Limb (tissue), 2 donors: ENCODE measurements around the gene ADH4.
A peak's percentile ranks its signal among the peaks of the same experiment; 100 is the strongest.
"Not testable (repeated sequence)": the region's sequence is repeated elsewhere in the genome, so short reads cannot be mapped to it uniquely, and the experiment has no call there.

Experiments used
- DNase-seq, 2 donors: peaks; one replicate each; pipeline ENCODE4 v3.0.0-alpha.2; 2016; ENCODE audit errors: extremely low spot score in 2 of 2

The ADH4 gene

DNA sequence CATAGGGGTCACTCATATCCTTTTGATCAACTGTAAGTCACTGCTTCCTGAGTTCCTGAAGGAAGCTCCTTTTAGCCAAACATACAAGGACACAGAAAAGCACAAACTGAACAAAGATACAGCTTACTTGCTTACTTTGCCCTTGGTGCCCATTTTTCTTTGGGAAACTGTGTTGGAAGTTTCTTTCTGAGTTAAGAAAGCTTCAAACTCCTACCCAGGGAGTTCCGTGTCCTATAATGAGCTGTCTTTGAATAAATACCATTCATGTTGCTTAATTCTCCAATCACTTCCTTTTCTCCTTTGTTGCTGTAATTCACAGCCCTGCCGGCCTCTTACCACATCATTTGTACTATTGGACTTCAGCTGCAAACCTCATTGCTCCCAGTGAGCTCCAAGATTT is at the start of gene ADH4:
ADH4 (minus strand) TSS at position 228 of the 400 bp plus-strand sequence; CDS start at position 153, 75 bp downstream.
- no peak for DNase-seq

DNA sequence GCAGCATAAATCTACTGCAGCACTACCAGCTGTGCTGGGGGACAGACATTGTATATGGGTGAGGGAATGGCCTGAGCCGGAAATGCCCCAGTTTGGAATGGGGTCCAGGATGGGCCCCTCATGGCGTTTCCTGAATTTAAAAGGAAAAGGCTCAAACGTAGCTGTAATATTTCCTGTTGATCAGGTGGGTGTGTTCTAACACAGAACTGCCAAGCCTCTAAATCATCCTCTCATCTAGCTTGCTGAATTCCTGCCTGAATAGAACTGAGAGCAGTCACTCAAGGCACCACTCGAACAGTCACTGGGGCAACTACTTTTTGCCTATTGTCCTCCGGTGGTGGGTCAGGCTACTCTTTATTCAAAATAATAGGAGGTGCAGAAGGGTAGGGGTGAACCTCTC is 46.2 kb upstream of the ADH4 start:
- no peak for DNase-seq

DNA sequence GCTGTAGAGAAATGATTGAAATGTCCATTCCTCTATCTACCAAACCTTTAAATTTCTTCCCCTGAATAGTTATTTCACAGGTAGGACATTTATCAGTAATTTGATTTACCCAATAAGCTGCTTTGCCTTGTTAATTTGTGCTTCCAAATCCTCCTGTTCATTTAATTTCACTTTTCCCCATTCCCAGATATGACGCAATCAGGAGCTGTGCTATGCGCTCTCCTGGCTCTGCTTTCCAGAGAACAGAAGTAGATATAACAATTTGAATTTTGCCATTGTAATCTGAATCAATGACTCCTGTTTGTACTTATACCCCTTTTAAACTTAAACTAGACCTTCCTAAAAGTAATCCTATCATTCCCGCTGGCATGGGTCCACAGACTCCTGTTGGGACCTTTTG is 45.8 kb upstream of the ADH4 start:
- not testable (repeated sequence) for DNase-seq

DNA sequence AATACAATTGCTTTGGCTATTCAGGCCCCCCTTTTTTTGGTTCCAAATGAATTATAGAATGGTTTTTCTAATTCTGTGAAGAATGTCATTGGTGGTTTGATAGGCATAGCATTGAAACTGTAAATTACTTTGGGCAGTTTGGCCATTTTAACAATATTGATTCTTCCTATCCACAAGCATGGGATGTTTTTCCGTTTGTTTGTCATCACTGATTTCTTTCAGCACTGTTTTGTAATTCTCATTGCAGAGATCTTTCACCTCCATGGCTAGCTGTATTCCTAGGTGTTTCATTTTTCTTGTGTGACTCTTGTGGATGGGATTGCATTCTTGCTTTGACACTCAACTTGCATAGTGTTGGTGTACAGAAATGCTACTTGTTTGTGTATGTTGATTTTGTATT is 41.9 kb upstream of the ADH4 start:
- no peak for DNase-seq

DNA sequence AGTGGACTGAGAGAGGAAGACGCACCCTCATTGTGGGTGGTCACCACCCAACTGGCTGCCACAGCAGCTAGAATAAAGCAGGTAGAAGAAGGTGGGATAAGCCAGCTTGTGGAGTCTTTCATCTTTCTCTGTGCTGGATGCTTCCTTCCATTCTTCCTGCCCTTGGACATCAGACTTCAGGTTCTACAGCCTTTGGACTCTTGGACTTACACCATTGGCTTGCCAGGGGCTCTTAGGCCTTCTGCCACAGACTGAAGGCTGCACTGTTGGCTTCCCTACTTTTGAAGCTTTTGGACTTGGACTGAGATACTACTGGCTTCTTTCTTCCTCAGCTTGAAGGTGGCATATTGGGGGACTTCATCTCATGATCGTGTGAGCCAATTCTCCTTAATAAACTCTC is 41.5 kb upstream of the ADH4 start:
- no peak for DNase-seq

DNA sequence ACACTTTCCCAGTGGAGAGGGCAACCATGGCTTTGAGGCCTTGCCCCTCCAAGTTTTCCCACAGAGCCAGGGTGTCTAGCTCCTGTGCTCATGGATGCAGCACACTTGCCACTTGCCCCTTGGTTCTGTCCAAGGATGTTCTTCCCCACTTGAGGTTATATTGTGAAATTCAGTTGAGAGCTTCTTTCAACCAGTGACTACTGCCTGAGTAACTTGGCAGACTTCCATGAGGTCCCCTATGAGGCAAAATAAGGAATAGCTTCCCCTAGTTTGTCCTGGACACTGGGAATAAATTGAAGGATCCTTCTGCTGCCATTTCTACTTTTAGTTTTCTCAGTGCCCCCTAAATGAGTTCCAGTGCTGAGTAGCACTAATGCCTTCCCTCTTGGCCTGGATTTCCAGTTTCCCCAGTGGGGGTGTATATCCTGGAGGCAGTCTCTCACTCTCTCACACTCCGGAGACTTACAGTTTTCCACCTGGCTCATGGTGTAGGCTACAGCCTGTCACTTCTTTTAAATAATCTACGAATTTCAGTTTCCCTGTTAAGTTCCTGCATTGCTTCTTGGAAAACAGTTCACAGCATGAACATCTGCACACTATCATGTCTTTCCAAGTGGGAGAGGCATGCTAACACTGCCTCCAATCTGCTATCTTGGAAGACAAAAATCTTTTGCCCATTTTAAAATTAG is 36.4 kb upstream of the ADH4 start:
- DNase-seq, result peak in 1 of 2 donors; percentile 13

DNA sequence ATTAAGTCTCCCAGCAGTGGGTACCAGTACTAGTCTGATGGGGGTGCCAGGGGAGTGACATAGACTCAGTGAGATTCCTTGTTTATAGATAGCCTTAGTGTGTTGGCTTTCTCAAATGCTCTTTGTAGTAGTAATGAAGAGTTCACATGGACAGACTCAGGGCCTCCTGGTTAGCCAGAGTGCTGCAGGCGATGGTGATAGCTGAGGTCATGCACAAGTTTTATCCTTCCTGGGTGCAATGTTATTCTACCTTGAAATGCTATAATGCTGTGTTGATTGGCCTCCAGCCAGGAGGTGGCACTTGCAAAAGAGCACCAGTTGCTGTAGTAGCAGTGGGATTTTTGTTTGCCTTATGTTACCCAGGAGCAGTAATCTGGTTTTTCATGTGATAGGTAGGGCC is 35.5 kb upstream of the ADH4 start:
- DNase-seq, result no peak

DNA sequence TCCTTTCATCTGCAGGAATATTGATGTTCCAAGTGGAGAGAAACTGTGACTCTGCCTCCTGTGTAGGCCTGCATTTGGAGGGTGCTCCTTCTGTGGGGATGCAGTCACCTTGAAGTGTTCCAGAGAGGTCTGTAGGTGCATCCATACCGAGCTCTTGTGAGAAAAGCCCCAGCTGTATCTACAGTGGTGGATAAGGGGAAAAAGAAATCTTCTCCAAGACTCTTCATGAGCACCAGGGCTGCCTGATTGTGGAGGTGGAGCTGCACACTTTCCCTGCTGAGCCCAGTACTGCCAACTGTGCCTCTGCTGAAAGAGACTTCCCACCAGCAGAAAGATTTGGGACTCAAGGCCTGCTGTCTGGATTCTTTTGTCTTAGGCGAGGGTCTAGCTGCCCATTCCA is 35.1 kb upstream of the ADH4 start:
- no peak for DNase-seq

DNA sequence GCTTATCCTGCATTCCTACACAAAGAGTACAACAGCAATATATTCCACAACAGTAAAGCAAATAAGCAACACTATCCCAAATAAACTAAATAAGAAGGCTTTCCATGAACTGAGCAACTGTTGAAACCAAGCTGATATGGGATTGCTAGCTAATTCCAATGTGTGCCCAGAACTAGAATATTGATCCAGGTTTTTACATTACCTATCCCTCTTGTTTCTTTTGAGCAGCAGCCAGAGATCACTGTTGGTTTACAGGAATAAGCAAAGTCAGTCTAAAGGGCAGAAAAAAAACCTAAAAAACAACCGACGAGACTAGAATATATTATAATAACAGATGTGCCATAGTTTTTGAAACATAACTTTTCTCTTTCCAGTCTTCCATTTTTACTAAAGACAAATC is 22.4 kb upstream of the ADH4 start:
- no peak for DNase-seq

DNA sequence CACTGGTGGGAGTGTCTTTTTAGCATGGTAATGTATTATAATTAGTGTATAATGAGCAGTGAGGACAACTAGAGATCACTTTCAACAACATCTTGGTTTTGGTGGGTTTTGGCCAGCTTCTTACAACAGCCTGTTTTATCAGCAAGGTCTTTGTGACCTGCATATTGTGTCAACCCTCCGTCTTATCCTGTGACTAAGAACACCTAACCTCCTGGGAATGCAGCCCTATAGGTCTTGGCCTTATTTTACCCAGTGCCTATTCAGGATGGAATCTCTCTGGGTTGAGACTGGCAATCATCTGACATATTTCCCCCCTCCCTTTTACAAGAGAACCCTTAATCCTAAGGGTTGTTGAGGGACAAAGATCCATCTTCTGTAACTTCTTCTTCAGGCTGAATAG is 21.9 kb upstream of the ADH4 start:
- no peak for DNase-seq

DNA sequence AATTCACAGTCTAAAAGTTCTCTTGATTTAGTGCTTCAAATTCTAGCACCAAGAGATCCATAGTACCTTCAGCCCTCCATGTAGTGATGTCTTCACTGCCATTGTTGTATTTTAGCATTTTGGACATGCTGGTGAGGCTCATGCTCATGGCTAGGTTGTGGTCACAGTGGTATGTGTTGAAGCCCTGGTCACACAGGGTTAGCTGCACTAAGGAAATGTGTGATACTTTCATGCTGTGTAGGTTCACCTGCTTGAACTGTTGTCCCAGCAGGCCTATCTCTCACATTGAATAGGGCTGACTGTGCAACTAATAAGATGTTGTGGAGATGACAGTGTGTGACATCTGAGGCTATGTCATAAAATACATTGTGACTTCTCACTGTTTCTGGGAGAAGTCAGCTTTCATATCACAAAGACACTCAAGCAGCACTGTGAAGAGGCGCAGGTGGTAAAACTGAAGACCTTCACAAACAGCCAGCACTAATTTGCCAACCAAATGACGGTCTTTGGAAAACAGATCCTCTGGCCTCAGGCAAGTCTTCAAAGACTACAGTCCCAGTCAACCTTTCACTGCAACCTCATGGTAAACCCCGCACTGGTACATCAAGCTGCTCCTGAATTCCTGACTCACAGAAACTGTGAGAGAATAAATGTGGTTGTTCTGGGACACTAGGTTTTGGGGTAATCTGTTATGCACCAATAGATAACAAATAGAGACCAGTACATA is 17.4 kb upstream of the ADH4 start:
- no peak for DNase-seq

DNA sequence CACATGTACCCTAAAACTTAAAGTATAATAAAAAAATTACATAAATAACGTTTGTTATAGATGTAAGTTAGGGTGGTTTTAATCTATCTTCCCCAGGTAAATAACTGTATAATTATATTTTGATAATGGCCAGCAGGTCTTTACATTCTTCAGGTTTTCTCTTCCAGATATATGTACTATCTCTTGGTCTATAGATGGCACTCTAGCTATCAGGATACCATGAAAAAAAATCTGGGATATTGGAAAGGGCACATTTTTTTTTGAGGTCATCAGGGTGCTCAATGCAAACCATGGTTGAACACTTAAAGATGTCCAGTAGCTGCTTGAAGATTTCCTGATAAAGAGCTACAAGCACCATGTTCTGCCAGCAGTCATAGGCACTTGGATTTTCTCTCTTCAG is 15.6 kb upstream of the ADH4 start:
- DNase-seq, result no peak

DNA sequence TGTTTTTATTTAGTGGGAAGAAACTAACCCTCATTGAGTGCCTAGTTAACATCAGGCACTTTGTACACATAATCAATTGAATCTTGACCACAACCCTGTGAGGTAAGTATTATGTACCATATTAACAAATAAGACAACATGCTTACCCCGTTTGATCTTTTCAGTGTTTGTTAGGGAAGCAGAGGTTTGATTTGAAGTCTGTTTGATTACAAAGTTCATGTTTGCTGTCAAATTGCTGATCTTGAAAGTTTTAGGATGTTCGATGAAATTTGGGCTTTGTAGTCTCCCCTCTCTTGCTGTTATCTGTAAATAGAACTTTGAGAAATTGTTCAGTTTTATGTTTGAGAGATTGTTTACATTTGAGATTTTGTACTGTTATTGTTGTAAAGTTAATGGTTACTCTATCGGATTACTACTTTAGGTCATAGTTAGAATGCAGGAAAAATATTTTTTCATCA is 13.4 kb upstream of the ADH4 start:
- no peak for DNase-seq

DNA sequence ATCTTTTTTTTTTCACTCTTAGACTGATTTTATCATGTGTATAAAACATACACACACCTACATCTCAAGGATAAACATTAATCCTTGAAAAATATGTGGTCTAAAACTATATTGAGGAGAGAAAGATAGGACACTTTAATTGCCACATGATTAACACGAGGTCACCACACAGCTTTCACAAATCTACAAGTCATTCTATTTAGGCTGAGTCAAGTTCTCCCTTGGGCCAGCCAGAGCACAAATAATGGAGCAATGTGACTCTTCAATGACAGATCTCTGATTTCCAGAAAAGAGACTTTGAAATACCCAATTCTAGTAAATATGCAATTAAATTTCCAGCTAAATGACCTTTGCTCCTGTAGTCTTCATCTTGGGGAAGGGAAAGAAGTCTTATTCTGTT is 12.9 kb upstream of the ADH4 start:
- DNase-seq, result no peak

DNA sequence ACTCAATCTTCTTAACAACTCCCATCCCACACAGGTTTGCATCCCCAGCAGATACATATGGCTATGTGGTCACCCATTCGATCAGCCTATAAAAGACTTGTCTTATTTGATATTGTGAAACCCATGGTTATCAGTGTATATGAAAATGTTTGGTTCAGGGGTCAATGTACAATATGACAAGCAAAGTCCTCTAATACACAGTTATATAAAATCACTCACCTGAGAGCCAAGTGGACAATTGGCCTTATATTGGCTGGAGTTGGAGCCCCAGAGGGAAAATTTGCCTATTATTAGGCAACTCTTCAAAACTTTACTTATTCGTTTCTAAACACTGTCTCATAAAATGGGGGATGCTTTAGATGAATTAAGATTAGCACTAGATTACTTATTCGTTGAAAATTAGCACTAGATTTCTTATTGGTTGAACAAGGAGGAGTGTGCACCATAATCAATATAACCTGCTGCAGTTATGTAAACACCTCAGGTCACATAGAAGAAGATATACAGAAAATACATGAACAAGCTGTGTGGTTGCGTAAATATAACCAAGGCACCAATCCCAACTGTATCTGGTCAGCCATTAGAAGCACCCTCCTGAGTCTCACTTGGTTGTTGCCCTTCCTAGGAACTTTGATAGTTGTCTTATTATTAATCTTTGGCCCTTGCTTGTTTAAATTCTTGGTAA is 10.7 kb upstream of the ADH4 start:
- no peak for DNase-seq

DNA sequence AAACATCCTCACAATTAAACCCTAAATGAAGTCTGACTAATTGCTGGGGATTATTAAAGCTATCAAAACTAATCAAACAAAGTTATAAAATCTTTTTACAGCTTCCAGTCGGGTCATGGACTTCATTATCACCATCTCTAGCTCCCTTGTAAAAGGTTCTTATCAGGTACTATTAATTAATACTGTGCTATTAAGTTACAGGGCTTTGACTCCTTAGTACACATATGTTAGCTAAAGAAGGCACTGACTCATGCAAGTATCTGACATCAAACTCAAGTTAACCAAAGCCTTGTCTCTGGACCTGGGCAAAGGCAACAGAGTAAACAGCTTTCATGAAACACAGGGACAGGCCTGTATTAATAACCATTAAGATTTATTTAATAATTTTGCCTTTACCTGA is 7.9 kb upstream of the ADH4 start:
- DNase-seq, result no peak

DNA sequence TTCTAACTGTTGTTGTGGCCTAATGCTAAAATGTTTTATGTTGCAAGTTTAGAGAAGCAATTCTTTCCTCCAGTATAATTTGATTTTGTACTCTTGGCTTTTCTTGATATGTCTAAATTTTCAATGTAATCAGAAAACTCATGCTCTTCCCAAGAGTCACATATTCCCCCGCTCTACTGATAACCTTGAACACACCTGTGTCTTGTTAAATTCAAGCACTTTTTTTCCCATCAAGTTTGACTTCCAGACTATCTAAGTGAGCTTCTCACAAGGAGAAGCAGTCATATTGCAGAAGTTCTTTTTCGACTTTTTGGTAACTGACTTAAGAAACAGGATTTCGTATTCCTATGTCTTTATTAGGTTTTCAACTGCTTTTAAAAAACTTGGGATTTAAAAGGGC is 7.4 kb upstream of the ADH4 start:
- no peak for DNase-seq

DNA sequence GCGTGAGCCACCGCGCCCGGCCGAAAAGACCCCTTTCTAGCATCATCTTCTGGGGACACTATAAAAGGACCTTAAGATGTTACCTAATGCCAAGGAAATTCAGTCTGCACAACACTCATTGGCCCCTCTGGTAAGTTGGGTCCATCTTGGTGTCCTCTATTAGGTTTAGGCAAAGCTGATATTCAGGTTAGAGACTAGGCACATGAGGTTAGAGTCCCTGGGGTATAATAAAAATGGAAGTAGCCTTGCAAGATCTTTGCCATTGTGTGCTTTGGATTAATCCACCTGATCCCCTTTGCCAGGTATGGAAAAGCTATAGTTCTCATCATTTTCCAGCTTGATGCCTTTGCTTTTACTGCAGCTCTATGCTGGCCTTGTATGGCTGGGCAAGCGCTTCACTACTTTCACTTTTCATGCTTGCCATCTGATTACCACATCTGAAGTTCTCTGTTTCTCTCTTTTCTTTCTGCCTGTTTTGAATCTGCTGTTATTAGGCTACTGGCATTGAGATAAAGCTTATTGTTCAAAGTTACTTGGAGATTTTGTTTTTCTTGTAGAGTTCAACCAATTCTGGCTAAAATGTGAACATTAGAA is 5.4 kb upstream of the ADH4 start:
- no peak for DNase-seq

DNA sequence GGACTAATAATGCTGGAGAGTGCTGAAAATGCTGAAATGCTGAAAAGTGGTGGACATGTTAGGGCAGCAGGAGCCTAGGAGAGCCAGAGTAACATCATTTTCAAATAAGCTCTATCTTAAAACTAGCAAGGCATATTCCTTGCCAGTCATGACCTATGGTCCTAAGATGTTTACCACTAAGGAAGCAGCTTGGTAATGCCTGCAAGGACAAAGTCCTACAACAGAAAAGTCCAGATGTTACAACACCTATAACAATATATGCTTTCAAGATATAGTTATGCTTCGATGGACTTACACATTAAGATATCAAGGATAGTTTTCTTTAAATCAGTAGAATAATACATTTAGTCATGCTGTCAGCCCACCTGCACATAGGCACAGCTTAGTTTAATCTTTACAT is 4.5 kb upstream of the ADH4 start:
- no peak for DNase-seq

DNA sequence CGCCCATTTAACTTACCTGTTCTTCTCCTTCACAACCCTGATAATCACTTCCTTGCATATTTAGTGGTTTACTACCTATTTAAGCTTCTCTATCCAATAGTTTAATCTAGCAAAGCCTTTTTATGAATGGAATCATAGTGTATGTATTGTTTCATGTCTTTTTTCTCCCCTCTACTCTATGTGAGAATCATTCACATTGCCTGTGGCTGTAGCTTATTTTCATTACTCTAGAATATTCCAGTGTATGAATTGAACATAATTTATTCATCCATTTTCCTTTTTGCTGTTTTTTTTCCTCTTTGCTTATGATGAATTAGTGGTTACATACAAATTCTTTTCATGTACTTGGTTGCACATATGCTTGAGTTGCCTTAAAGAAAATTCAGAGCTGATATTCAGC is 490 bp upstream of the ADH4 start:
- no peak for DNase-seq

DNA sequence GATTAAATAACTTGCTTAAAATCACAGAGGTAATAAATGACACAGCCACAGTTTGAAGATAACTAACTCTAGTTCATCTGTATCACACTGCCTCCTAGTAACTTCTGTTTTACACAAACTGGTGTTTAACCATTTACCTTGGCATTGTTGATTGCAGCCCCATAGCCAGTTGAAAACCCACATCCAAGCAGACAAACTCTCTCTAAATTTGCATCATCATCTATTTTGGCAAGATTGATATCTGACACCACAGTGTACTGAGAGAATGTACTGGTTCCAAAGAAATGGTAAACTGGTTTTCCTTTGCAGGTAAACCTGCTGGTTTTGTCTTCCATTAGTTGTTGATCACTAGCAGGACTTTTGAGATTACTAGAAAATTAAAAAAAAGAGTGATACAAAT is 7.8 kb downstream of the ADH4 start:
- no peak for DNase-seq

DNA sequence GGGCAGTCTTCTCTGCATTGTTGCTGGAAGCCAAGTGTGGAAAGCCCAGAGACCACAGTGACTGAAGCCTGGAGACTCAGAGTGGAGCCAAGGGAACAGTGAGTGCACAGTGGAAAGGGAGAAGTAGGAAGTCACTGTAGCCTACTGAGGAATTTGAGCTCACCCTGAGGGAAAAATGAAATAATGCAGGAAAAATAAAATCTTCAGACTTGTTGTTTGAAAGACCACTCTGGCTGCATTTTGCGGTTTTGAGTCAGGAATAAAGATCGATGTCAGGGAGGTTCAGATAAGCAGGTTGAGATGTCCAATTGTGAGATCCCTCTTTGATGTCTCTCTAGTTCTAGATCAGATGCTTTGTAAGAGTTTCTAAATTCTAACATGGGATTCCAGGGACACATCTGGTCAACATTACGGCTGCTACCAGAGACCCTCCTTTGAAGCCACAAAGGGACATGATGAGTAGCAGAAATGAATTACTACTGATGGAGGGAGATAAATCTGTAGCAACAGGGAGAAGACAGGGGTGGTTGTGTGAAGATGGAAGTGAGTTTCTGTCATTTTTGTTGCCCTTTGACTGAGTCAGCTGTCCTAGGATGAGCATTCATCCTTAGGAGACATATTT is 8.4 kb downstream of the ADH4 start:
- DNase-seq, result no peak
